Medulla oblongata (tissue), 1 donor: ENCODE results near the gene TEAD4.

Experiments used
- DNase-seq: peaks from one replicate; pipeline ENCODE4 v3.0.0-alpha.2; 2015; ENCODE audit errors: extremely low spot score

The TEAD4 gene

GRCh38 chr12:3032770-3033538 is 73.8 kb downstream of the TEAD4 start:
- DNase-seq, result peak; percentile 20

- DNase-seq, result no peak
These were observed 74.3 kb downstream of the TEAD4 start for GRCh38 chr12:3033539-3033867.

- DNase-seq, result peak; percentile 66
These were observed 75.0 kb downstream of the TEAD4 start for GRCh38 chr12:3034067-3034750.

GRCh38 chr12:3035171-3035570 is 76.0 kb downstream of the TEAD4 start:
- DNase-seq, result no peak

- DNase-seq, result peak; percentile 87
These were observed 76.9 kb downstream of the TEAD4 start for GRCh38 chr12:3035815-3036702.

- DNase-seq, result no peak
These were observed 77.9 kb downstream of the TEAD4 start for GRCh38 chr12:3036901-3037600.

GRCh38 chr12:3038166-3038565 is 79.0 kb downstream of the TEAD4 start:
- no peak for DNase-seq

- DNase-seq, result peak; percentile 38
These were observed 79.8 kb downstream of the TEAD4 start for GRCh38 chr12:3038926-3039510.

- no peak for DNase-seq
These were observed 80.9 kb downstream of the TEAD4 start for GRCh38 chr12:3040026-3040656.

- no peak for DNase-seq
These were observed 81.7 kb downstream of the TEAD4 start for GRCh38 chr12:3040663-3041544.

- DNase-seq, result peak; percentile 92
These were observed 82.5 kb downstream of the TEAD4 start for GRCh38 chr12:3041558-3042164.

- no peak for DNase-seq
These were observed 83.2 kb downstream of the TEAD4 start for GRCh38 chr12:3042394-3042793.

- no peak for DNase-seq
These were observed 83.6 kb downstream of the TEAD4 start for GRCh38 chr12:3042826-3043225.

- DNase-seq, result no peak
These were observed 84.2 kb downstream of the TEAD4 start for GRCh38 chr12:3043406-3043805.

GRCh38 chr12:3044141-3044630 is 85.0 kb downstream of the TEAD4 start:
- DNase-seq, result no peak

GRCh38 chr12:3045494-3045893 is 86.3 kb downstream of the TEAD4 start:
- no peak for DNase-seq

GRCh38 chr12:3045989-3046388 is 86.8 kb downstream of the TEAD4 start:
- DNase-seq, result no peak

- DNase-seq, result no peak
These were observed 87.4 kb downstream of the TEAD4 start for GRCh38 chr12:3046441-3047200.

GRCh38 chr12:3047961-3048360 is 88.8 kb downstream of the TEAD4 start:
- DNase-seq, result no peak
